CD4-positive, alpha-beta T cell treated with Interferon gamma for 1 hour (primary cell): ENCODE results near the gene LOXHD1.

Experiments
- DNase-seq: peaks from one replicate; pipeline ENCODE4 v3.0.0-alpha.2; 2020

LOXHD1 gene

DNA sequence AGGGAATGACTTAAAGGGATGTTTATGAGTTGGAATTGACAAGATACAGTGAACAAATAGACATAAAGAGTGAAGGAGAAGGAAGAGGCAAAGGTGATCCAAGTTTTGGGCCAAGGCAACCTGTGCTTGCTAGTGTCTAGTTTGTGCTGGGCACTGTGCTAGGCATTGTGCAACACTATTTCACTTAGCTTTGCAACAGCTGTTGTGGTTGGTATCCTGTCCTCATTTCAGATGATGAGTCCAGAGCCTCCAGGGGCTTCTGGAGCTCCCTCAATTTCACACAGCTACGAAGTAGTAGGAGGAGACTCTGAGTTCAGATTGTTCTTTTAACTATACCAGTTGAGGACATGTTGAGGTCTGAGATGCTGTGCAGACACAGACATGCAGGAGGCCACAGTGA lies 18.1 kb upstream of the LOXHD1 start:
- DNase-seq: no peak

DNA sequence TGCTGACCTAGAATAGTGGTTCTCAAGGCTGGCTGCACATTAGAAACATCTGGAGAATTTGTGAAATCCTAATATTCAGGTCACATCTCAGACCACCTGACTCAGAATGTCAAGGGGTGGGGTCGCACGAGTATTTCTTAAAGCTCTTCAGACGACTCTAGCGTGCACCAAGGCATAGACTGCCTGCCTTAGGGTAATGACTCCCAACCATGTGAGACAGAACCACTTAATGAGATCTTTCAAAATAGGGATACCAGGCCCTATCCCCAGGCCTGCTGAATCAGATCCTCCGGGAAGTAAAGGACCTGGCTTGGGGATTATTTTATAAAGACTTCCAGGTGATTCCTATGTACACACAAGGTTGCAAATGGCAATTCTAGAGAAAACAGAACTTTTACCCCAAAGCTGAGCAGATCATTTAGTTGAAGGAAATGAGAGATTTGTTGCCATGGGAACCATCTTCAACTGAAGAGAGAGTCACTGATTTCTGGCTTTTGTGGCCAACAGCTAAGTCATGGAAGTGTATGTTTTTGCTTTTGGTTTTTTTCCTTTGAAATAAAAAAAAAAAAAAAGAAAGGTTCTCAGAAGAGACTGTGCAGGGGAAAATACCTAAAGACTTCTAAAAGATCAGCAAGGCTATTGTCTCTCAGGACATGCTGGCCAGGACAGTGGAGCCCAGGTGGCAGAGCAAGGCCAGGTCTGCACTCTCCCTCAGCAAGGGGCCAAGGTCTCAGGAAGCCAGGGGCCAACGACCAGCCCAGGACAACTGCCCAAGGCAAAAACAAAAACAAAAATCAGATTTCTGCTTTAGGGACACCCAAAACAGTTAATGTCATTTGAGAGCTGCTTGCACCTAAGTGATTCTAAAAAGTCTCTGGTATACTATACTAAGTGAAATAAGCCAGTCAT lies 15.3 kb upstream of the LOXHD1 start:
- DNase-seq: no peak

DNA sequence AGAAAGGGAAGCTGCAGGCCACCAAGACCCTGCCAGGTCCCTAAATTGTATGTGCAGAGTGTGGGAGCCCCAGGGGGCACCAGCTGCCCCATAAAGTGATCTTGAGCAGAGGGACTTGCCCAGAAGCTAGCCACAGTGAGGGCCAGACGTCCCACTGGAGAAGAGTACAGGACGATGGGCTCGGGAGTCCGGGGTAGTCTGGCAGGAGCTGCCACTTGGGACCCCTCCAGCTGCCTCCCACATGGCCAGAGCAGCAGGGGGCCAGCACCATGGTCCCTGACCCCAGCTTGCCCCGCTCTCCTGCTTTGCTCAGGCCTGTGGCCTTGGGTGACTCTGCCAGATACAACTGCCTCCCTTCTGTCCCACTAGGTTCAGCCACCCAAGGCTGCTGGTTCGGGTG lies 11.7 kb upstream of the LOXHD1 start:
- DNase-seq: no peak

DNA sequence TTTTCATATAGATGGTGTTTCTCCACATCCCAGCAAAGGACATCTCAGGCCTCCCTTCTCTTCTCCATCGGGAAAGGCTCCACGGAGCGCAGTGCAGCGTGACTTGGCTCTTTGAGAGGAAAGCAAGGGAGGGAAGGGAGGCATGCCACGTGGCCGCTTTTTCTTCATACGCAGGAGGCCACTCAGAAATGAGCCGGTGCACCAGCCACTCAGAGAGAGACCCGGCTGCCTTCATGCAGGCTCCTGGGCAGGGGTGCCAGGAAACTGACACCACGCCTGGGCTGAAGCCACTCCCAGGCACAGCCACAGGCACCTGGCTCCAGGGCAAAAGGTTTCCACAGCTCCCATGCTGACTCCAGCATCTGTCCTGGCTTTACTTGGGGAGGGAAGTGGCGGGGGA lies 11.1 kb upstream of the LOXHD1 start:
- DNase-seq: no peak

DNA sequence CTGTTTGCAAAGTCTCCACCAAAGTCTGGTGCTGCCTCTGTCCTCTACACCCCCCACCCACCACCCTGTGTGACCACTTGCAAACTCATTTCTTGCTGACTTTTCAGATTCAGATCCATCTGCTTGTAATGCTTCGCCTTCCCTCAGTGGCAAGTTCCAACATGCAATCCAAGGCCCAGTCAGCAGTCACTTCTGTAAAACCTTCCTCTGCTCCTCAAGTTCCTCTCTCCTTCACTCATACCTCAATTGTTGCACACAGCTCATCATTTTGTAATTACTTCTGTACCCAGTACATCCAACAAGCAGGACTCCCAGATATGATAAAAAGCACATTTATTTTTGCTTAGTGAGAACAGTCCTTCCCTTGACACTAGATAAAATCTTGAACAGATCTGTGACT lies 6.5 kb upstream of the LOXHD1 start:
- DNase-seq: no peak

DNA sequence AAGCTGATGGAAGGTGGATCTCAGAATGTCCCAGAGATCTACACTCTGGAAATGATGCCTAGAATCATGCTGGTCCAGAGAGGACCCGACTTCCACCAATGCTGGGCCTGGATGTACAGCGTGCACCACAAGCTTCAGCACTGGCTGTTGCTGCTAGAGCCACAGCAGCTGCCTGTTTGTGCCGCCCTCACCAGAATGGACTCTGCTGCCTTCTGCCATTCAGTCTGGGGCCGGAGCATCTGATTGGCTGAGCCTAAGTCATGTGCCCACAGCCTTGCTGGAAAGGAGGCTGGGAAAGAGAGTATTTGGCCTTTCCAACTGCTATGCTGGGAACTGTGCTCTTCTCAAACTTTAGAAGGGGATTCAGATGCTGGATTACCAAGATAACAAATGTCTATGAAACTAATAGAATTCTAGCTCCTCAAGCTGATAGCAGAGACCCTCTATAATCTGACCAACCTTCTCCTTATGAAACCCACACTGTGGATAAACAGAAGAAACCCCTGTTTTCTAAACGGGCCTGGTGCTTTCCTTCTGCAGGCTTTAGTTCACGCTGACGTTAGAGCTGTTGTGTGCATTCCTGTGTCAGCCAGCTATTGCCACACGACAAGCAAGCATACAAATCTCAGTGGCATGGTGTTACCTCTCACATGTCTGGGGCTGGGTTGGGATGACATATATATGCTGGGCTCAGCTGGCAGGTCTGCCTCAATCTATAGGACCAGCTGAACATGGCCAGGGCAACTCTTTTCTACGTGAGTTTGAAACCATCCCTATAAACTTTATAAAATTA lies 4.1 kb upstream of the LOXHD1 start:
- DNase-seq: no peak

DNA sequence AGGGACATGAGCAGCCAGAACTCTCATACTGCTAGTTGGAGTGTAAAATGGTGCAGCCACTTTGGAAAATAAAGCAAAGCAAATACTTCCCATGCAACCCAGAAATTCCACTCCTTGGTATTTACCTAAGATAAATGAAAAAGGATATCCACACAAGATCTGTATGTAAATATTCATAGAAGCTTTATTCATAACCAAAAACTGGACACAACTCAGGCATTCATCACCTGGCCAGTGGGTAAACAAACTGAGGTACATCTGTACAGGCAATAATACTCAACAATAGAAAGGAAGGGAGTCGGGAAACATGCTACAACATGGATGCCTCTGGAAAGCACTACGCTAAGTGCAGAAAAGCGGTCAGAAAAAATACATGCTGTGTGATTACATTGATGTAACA lies 2.5 kb upstream of the LOXHD1 start:
- no peak for DNase-seq

DNA sequence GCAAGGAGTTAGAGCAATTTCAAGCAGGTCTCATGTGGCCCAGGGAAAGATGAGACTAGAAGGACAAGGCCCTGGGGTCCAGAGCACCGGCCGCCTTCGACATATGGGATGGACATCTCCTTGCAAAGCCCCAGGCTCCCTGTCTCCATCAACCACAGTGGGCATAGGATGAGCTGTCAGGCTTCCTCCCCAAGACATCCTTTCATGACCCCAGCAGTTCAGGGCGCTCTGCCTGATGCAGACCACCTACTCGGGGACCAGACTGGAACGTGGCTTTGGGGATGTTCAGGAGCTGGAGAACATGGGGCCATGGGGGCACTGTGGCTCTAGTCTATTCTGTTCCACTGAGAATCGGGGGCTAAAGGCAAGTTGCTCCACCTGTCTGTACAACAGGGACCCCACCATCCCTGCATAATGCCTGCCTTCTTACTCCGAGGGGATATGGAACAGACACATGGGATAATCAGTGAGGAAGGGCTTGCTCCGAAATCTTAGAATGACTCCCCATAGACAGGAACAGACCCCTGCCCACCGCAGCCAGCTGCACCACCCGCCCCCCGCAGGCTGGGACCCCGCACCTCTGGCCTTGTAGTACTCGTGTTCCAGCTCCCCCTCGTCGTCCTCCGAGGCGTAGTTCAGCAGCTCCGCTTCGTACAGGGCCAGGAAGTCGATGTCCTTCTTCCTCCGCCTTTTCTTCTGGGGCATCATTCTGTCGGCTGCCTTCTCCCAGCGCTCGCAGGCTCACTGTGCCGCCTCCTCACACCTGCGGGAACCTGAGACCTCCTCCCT lies 500 bp downstream of the LOXHD1 start:
- no peak for DNase-seq

DNA sequence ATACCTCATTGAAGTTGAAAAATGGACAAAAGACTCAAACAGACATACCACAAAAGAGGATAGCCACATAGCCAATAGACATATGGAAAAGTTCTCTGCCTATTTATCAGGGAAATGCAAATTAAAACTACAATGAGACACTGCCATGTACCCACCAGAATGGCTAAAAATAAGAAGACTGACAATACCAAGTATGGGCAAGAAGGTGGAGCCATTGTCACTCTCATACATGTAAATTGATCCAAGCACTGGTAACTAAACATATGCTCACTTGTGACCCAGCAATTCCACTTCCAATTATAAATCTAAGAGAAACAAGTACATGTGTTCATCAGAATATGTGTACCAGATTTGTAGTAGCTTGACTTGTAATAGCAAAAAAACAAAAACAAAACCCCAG lies 4.6 kb downstream of the LOXHD1 start:
- no peak for DNase-seq

DNA sequence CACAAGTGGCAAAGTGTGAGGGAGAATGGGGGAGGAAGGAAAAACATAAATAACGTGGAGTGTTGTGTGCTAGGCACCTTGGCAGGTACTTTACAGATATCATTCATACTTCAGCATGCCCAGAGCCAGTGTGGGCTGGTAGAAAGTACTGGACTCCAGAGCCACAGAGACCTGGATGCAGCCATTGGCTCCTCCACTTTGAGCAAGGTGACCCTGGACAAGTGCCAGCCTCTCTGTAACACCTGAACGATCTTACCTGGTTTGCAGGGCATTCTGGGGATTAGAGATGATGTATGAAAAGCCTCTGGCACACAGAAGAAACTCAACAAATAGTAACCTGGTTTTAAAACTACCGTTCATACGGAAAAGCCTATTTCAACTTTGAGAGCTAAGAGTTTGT lies 6.3 kb downstream of the LOXHD1 start:
- no peak for DNase-seq

DNA sequence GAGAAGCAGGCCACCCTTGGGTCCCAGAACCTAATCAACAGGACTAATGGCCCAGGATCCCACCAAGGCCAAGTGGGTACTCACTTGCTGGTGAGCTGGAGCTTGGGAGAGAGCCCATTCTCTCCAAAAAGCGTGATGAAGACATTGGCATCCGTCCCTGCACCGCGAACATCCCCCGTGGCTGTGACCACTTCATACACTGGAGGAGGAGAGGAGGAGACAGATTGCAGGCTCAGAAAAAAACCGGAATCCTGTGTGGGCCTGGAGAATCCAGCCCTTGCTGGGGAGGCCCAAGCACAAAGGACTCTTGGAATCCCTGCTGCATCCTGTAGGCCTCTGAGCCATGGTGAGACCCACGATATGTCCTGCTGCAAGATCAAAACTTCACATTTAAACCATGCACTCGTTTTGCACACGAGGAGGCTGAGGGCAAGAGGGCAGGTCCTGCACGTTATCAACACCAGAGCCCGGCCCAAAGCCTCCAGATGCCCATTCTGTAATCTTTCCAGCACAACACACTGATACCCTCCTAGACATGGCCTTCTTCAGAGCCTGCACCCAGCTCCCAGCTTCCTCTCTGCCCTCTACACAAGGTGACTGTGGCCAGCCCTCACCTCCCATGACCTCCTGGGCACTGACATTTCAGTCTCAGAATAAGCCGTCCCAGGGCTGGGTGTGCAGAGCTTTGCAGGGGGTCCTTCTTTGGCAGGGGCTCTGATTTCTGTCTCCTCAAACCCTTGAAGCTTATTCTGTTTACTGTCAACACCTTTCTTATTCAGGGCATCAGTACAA lies 7.8 kb downstream of the LOXHD1 start:
- no peak for DNase-seq

DNA sequence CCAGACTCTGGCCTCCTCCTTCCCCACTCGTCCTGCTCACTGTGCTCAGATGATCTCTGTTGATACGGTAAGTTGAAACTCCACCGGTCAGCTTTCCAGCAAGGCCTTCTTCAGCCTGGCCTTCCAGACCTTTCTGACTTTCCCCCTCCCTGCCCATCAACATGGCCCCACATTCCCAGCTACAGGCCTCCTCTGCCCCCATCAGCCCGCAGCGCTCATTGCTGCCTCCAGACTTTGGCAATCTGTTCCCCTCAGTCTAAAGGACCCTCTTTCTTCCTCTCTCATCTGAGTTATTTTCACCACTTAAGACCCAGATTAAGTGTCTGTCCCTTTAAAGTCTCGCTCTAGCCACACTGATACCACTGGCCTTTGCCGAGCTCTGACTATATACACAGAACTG lies 10.6 kb downstream of the LOXHD1 start:
- no peak for DNase-seq

DNA sequence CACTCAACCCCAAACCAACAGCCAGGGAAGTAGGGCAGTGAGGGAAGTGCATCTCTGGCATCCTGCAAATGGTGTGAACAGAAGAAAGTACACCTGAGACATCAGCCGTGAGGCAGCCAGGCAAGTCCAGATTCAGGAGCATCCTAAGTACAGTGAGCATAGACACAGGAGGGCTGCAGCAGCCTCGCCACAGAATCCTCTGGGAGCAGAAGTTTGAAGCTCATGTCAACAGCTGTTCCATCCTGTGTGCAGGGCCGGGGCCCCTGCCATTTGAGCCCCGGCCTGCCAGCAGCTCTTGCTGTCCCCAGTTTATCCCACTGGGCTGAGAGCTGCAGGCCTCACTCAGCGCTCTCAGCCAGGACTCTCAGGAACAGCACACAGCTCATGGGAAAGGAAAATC lies 14.5 kb downstream of the LOXHD1 start:
- DNase-seq: no peak

DNA sequence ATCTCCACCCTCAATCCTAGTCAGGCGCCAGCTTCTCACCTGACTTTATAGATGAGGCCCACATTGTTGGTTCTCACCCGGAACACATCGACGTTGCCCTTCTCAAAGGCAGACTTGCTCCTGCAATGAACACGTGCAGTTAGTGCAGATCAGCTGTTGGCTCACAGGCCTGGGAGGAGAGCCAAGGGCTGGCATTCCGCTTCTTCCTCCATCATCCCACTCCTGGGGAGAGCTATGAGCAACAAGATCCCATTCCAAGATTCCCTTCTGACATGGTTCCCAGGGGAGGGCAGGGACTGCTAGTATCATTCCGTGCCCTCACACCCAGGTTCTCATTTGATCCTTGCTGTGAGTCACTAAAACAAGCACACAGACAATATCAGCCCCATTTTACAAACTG lies 15.1 kb downstream of the LOXHD1 start:
- DNase-seq: no peak

DNA sequence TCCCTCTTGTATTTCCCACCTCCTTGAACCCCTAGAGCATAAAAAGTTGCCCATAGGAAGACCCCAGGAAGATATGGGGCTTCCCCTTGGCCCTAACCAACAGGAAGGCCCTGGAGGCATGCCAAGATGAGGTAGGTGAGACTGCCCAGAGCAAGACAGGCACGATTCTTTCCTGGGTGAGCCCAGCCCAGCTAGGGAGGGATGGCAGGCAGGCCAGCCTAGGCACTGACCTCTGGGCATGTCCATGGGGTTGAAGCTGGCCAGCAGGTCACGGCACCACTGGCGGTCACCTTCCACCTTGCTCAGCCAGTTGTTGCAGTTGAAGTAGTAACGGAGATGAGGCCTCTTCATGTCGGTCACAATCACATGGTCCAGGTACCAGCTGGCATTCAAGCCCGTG lies 17.6 kb downstream of the LOXHD1 start:
- no peak for DNase-seq

DNA sequence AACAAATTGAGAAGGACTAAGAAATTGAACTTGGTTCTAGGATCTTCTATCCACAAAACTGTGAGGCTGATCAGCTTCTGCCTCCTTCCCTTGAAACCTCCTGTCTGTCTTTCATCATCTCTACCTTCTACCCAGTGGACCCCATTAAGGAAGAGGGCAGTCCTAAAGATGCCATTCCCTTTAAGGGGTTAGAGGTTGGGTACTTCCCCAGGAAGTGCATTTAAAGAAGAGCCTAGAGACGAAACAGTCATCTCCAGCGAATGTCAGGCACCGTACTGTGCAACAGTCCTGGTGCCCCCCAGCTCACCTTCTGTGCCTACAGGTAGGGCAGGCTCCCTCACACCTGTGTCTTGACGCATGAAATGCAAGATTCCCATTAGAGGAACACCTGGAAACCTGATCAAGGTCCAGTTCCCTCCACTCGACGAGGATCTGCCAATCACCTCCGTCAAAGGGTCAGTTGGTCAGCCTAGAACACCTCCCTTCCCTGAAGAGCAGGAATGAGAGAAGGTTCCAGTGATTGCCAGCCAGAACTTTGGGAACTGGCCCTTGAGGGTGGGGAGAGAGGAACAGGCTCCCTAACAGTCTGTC lies 20.9 kb downstream of the LOXHD1 start:
- no peak for DNase-seq

DNA sequence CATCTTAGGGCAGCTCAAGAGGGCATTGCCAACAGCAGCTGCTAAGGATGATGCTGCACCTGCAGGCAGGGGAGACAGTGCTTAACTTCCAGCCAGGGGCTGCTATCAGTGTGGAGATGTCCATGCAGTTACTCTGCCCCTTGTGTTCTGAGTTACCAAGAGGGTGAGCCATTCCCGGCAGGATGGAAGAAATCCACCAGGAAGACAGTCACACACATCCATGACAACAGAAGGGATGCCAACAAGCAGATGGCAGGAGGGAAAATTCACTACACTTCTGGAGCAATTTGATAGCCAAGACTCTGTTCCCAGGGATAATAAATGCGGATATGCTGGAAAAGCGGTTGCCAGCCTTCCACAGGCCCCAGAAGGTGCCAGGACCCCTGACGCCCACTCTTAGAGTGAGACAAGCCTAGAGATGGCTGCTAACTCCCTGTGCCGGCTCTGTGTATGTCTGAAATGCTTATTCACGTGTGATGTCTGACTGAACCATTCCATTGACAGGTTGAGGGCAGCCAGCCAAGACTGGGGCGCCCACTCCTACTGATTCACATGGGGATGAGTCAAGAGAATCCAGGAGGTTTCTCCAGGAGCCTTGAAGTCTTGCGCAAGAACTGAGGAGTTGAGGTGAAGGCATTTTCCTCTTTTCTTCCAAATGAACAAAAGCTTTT lies 24.5 kb downstream of the LOXHD1 start:
- DNase-seq: no peak

DNA sequence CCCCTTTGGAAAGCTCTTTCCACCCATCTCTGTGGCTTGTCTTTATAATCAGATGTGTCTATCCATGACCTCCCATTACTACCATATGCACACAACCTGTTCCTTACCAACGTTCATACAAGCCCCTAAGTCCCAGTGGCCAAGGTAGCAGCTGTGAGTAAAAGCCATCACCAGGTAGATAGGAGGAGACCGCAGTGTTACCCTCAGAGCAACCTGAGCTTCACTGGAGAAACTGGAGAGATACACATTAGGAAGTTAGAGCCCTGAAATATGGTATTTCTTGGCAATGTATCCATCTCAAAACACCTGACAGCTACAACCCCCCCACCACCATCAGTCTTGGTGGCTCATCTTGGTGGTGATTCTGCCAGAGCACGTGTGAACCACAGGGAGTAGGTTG lies 26.0 kb downstream of the LOXHD1 start:
- DNase-seq: no peak

DNA sequence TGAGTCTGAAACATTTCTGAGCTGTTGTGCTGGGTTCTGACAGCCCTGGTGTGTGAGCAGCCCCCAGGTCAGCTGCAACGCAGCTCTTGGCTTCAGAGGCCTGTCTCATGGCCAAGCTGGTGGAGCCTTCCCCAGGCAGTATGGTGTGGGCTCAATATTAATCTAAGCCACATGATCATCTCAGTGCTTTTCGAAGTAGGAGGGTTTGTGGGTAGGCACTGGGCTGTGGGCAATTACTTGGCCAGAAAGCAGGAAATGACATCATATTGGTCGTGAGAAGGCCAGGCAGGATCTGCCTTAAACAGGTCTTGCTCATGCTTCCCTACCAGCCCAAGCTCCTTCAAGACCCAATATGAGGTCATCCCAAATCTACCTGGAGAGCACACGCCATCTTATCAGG lies 26.9 kb downstream of the LOXHD1 start:
- no peak for DNase-seq

DNA sequence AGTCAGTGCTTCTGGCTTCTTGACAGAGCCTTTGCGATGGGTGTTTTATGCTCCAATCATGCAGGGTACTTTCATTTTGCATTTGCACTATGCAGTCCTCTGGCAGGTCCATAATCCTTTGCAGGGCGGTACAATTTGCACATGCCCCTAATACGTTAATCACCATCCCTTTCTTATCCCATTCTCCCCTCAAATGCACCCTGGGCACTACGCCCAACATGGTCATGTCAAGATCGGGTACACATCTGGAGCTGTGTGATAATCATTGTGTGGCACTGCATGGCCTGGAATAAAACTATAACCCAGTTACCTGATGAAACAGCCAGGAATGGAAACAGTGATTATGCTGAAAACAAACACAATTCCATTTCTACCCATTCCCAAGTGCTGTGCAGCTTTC lies 27.7 kb downstream of the LOXHD1 start:
- DNase-seq: no peak

DNA sequence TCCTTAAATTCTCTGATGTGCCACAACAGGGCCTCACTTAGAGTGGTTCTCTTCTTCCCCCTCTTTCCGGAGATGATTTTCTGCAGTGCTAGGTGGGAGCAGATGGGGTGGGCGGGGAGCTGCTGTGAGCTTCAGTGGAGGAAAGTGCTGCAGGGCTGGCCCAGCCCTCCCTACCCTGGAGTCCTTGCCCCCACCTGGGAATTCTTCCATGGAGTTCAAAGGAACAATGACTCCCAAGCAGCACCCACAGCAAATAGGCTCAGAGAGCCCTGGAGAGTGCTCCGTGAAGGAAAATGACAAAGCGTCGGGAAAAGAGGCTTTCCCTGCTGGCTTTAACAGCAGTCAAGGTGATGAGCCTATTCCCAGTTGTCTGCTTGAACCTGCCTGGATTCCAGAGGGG lies 28.8 kb downstream of the LOXHD1 start:
- DNase-seq: no peak

DNA sequence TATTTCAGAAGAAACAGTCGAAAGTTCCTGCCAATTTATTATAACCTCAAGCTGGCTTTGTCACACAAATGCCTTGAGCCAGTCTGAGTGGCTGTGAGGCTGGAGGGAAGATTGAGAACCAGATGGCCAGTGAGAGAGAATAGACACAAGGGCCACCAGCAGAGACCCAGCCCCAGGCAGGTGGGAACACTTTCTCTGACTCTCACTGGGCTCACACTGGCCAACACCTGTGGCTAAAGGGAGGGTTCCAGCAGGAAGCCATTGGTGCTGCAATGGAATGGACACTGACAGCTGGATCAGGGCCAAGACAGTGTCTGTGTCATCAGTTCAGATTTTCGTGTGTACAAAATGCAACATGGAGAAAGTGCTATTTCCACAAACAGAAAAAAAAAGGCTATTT lies 29.9 kb downstream of the LOXHD1 start:
- DNase-seq: no peak
